OCI-LY3 (cell line): Measurements from ENCODE around the gene CARS2.

Source experiments
- EZH2phosphoT487 ChIP-seq: fragments of 200-600 bp; shearing (Covaris generic); IDR thresholded peaks from 2 replicates; pipeline ENCODE4 v1.6.1; 2018; ENCODE audit warnings: antibody characterized with exemption, mixed run types, low read depth
- TF ChIP-seq, protein P1 (sequence below): fragments of 200-600, 300-600 bp; sonication (generic); IDR thresholded peaks from 2 replicates; pipeline ENCODE4 v1.5.1; 2014; ENCODE audit warnings: antibody characterized with exemption, low read length, low read depth

DNA sequence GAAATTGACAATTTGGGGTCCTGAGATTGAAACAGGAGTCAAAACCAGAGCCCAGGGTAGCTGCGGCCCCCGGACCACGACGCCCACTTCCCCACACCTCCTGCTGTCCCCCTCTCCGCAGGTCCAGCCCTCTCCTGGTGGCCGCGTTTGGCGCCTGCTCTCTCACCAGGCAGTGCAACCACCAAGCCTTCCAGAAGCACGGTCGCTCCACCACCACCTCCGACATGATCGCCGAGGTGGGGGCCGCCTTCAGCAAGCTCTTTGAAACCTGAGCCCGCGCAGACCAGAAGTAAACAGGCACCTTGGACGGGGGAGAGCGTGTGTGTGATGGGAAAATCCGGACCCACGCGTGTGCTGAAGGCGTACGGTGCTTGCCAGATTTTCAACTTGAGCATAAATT lies 67.7 kb downstream of the CARS2 start:
- TF ChIP-seq, protein P1, sequence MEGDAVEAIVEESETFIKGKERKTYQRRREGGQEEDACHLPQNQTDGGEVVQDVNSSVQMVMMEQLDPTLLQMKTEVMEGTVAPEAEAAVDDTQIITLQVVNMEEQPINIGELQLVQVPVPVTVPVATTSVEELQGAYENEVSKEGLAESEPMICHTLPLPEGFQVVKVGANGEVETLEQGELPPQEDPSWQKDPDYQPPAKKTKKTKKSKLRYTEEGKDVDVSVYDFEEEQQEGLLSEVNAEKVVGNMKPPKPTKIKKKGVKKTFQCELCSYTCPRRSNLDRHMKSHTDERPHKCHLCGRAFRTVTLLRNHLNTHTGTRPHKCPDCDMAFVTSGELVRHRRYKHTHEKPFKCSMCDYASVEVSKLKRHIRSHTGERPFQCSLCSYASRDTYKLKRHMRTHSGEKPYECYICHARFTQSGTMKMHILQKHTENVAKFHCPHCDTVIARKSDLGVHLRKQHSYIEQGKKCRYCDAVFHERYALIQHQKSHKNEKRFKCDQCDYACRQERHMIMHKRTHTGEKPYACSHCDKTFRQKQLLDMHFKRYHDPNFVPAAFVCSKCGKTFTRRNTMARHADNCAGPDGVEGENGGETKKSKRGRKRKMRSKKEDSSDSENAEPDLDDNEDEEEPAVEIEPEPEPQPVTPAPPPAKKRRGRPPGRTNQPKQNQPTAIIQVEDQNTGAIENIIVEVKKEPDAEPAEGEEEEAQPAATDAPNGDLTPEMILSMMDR, result no peak
- no peak for TF ChIP-seq EZH2phosphoT487
